GM21723 (cell line): ENCODE data around the gene COL12A1.

Experiments
- ATAC-seq: cut with Tn5 transposase; IDR thresholded peaks from one replicate; pipeline ENCODE4 v1.9.1; 2021; ENCODE audit warnings: mild to moderate bottlenecking, moderate library complexity; ENCODE audit not compliant: unreplicated experiment

The COL12A1 gene

GRCh38 chr6:75180864-75181263 lies 25.0 kb downstream of the COL12A1 start:
- no peak for ATAC-seq

- ATAC-seq = no peak
Observed at GRCh38 chr6:75178757-75179156, 27.1 kb downstream of the COL12A1 start.

- no peak for ATAC-seq
Observed at GRCh38 chr6:75176076-75176582, 29.7 kb downstream of the COL12A1 start.

- no peak for ATAC-seq
Observed at GRCh38 chr6:75171986-75172385, 33.9 kb downstream of the COL12A1 start.

GRCh38 chr6:75171567-75171966 lies 34.3 kb downstream of the COL12A1 start:
- ATAC-seq = no peak

GRCh38 chr6:75170691-75171560 lies 34.9 kb downstream of the COL12A1 start:
- no peak for ATAC-seq

GRCh38 chr6:75169689-75170586 lies 35.9 kb downstream of the COL12A1 start:
- no peak for ATAC-seq

GRCh38 chr6:75167851-75168250 lies 38.0 kb downstream of the COL12A1 start:
- ATAC-seq = no peak

- no peak for ATAC-seq
Observed at GRCh38 chr6:75167325-75167724, 38.5 kb downstream of the COL12A1 start.

GRCh38 chr6:75166773-75167172 lies 39.1 kb downstream of the COL12A1 start:
- ATAC-seq = no peak

- ATAC-seq = no peak
Observed at GRCh38 chr6:75166236-75166635, 39.6 kb downstream of the COL12A1 start.

- ATAC-seq = no peak
Observed at GRCh38 chr6:75158176-75158575, 47.7 kb downstream of the COL12A1 start.

- ATAC-seq = no peak
Observed at GRCh38 chr6:75157336-75157735, 48.5 kb downstream of the COL12A1 start.

- ATAC-seq = no peak
Observed at GRCh38 chr6:75156186-75156878, 49.5 kb downstream of the COL12A1 start.

- no peak for ATAC-seq
Observed at GRCh38 chr6:75155631-75156030, 50.2 kb downstream of the COL12A1 start.

GRCh38 chr6:75154973-75155372 lies 50.9 kb downstream of the COL12A1 start:
- no peak for ATAC-seq

GRCh38 chr6:75150685-75151412 lies 55.0 kb downstream of the COL12A1 start:
- no peak for ATAC-seq

- no peak for ATAC-seq
Observed at GRCh38 chr6:75149696-75150095, 56.2 kb downstream of the COL12A1 start.

GRCh38 chr6:75149240-75149639 lies 56.6 kb downstream of the COL12A1 start:
- ATAC-seq = no peak

- ATAC-seq = peak; percentile 95
Observed at GRCh38 chr6:75147512-75147911, 58.3 kb downstream of the COL12A1 start.
